Left cardiac atrium (tissue), 4 donors: ENCODE data around the gene F7. TPM values are rescaled to one million over a fixed set of nuclear protein-coding genes. Genes with fewer than 3 reads are reported as not detected.

Experiments used
- ATAC-seq, 2 donors: fragments of 200-7000 bp; cut with Tn5 transposase; one replicate each; pipeline ENCODE4 v1.9.1; 2020; ENCODE audit warnings: mild to moderate bottlenecking in 2 of 2, moderate library complexity in 2 of 2
- DNase-seq: peaks from one replicate; pipeline ENCODE4 v3.0.0-alpha.2; 2020
- intact Hi-C, 2 donors: fragments of 100-400 bp; cut with DNase I; formaldehyde crosslinking; loops; one replicate each; pipeline versions ENCODE4 v1.14.1 to v1.15.1; 2022 to 2023
- total RNA-seq, 2 donors: library from RNA; stranded (reverse); fragmentation: NEBNext Ultra II Directional; extraction: Animal tissue kit (Norgen Biotek cat#: 25700); gene quantifications; one replicate each; pipeline ENCODE4 v1.2.1, GENCODE V29; 2021
- donor health status: DM: no; HTN: yes; CAD: no.
- donor health status: DM: no; HTN: yes; CAD: no; lungs with severe emphysema.
- donor health status: DM: yes; HTN: yes; CAD: no.
- donor health status: Dilated cardiomyopathy.

F7 gene
- total RNA-seq, 2 donors from 2014 or later: 0.16 to 0.29 TPM

DNA sequence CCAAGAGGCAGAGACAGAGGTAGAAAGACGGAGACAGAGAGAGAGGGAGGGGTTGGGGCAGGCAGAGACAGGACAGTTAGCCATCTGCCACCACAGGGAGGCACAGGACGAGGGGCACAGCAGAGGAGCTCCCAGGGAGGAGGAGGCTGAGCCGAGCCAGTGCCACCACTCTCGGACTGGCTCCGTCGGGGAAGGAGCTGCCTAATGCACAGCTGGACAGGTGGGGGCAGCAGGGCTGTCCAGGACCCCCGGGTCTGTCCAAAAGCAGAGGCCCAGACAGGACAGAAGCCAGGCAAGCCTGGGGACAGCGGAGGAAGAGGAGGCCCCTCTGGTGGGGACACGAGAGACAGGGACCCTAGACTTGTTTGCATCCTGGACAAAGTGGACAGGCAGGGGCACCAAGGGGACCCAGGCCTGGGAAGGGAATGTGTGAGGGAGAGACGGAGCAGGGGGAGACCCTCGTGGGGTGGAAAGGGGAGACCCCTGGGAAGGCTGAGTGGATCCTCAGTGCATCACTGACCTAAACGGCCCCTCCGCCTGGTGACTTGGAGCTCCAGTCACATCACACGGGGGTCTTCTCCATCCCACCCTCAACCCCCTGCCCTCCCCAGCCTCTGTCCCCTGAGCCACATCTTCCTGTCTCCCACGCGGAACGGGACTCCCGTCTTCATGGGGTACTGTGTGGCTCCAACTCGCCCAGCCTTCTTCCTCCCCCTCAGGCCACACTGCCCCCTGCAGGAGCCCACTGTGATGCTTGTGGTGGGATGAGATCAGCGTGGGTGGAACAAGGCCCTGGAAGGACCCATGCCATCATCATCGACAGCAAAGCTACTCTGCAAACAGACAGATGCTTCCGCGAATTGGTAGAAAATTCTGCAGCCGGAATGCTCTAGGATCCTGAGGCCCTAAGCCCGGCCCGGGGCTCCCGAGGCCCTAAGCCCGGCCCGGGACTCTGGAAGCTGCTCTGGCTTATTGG, 17.9 kb downstream of the F7 start:
- DNase-seq (peak; percentile 16), ATAC-seq (no peak)
- intact Hi-C loops: no loop called here

DNA sequence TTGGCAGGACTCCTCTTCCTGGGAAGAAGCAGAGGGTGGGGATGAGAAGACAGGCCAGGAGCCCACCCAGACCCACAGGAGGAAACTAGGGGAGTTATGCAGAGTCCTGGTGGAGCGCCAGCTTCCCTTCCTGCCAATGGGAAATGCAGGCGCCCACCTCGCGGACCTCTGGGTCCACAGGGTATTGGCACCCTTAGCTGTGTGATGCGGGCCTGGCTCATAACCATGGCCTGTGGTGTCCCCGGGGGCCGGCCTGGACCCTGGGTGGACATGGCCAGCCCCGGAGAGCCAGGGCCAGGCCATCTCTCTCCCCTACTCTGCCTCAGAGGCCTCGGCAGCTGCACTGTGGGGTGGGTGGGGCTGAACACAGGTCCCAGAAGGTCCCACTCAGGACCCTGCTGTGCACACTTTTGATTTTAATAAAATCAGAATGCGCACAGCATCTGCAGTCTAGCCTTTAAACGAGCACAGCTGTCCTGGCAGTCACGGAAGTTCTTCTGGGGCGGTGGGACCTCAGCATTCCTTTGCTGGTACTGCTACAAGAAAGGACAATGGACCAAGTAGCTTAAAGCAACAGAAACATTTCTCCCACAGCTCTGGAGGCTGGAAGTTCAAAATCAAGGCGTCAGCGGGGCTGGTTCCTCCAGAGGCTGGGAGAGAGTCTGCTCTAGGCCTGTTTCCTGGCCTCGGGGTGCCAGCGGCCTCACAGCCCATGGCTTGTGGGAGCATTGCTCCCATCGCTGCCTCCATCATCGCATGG, 18.8 kb downstream of the F7 start:
- no peak for ATAC-seq
- DNase-seq: peak; percentile 20

DNA sequence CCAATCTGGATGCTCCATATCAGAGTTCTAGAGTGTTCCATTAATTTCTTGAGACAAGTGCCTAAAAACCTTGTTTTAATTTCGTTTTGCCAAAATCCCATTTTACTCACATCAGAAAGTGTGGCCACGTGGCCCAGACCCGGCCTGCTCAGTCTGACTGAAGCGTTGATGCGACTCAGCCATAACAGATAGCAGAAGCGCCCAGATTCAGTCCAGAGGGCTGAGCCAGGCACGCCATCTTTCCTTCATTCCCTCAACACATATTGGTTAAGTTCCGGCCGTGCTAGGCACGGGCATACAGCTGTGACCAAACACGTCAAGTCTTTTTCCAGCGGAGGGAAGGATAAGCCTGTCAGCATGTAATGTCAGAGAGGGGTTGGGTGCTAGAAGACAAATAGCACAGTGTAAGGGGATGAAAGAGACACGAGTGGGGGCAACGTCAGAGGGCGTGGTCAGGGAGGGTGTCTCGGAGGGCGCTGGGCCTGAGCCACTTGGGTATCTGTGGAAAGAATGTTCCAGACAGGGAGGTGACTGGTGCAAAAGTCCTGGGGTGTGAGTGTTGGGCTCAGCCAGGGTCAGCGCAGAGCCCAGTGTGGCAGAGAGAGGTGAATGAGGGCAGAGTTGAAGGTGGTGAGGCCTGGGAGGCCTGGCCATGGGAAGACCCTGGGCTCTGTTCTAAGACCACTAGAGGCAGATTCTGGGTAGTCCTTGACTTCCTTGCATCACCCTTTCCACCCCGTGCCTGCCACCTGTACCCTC, 20.1 kb downstream of the F7 start:
- ATAC-seq: no peak
- intact Hi-C loops: no loop called here
- peak; percentile 12 for DNase-seq

More for the DNA sequence above, 18.8 kb downstream of the F7 start:
- intact Hi-C loops: no loop called here

DNA sequence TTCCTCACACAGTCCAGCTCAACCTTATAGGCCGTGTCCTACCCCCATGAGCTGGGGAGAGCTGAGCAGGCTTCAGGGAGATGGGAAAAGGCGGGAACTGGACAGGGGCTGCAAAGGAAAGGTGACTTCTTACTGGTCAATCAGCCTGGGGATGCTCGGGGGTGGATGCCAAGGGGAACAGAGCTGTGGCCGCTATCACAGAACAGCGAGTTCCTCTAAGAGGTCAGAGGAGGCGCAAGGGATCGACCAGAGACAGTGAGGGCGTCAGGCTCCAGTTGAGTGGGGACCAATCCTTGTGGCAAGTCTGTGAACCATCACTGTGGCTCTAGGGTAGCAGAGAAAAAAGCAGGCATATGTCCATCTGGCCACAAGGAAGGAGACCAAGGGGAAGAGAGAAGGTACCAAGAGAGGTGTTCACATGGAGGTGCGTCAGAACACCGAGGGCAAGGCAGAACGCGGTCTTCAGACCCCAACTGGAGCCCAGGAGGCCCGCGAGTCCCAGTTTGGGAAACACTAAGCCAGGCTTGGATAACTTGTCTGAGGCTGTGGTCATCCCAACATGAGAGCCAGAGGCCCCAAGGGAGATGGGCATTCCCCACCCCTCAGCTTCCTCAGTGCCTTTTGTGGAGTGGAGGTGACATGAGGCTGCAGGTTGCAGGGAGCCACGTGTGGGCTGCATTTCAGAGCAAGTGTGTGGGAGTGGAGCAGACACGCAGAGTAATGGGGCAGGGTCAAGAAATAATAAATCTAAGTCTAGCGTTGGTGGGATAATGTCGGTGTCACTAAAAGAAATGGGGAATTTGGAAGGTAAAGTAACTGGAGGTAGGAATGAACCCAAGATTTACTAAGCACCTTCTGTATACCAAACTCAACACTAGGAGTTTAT, 20.9 kb downstream of the F7 start:
- peak; percentile 11 for DNase-seq
- no peak for ATAC-seq
- intact Hi-C loops: no loop called here

DNA sequence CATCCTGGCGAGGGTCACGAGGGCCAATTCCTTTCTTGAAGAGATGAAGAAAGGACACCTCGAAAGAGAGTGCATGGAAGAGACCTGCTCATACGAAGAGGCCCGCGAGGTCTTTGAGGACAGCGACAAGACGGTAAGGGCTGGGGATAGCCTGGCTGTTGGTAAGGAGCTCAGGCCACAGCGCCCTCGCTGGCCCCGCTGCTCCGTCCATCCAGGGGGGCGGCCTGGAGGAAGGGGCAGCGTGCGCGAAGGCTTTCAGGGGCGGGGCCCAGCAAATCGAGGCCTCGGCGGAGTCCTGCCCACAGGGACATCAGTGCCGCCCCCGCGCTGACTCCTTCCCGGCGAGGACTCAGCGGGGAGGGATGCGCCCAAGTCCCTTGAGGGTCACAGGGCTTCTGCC, 23.9 kb downstream of the F7 start:
- ATAC-seq (peak in 1 of 2 donors; percentile 42), DNase-seq (no peak)
- intact Hi-C loops: no loop called here

DNA sequence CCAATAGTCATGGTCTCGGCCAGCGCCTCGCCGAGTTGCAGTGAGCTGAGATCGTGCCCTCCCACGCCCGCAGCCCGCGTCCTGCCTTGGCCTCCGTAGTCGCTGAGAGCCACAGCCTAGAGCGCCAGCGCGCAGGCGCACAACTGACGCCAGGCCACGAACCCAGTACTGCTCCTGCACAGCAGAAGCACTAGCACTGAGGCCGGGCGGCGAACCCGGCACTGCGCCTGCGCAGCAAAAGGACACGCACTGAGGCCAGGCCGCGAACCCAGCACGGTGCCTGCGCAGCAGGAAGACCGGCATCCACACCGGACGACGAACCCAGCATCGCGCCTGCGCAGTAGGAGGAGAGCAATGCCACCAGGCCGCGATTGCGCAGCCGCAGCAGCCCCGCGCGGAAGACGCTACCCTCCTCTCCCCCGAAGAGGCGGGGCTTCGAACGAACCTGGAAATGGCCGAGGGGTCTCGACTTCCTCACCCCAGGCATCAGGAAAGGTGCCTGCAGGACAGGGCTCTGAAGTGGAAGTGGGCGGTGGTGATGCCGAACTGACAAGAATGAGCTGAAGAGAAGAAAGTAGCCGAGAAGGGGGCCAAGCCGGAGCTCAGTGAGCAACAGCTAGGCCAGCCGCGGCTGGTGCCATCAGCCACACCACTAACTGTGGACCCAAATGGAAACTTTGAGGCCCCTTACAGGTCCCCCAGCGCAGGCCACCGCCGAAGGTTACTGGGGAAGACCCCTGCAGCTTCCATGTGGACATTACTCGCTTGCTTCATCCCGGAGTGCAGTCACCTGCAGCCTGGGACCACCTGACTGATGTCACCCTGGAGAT, 24.5 kb downstream of the F7 start:
- intact Hi-C loops: no loop called here
- DNase-seq: peak; percentile 66
- ATAC-seq: peak; percentile 74 to 89

DNA sequence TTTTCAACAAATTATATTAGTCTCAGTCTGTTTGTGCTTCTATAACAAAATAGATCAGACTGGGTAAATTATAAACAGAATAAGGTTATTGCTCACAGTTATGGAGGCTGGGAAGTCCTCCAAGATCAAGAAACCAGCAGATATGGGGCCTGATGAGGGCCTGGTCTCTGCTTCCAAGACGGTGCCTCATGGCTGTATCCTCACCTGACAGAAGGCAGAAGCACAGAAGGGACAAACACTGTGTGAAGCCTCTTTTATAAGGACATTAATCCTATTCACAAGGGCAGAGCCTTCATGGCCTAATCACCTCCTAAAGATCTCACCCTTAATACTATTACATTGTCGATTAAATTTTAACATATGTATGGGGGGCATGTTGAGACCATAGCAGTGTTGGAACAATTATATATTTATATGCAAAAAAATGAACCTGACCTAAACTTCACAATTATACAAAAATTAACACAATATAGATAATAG, 29.7 kb downstream of the F7 start:
- ATAC-seq: no peak
- no peak for DNase-seq
- intact Hi-C loops: no loop called here

DNA sequence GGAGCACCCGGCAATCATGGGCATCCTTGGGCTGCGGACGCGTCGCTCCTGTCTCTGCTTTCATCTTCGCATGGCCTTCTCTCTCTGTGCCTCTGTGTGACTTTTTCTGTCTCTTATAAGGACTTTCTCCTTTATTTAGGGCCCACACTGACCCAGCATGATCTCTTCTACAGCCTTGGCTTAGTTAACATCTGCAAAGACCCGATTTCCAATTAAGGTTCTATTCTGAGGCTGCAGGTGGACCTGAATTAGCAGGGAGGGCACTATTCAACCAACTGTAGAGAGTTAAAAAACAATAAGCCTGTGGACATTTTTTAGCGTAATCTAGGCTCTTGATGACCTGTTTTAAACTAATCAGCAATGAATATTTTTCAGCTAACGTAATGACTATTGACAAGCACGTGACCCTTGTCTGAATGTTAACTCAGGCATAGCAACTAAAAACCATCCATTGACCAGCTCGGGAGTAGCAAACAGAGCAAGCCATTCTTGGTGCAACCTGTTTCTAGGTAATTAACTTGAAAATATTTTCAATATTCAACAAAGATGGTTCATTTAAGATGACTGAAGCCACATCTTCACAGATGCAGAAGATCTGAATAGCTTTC, 32.2 kb downstream of the F7 start:
- ATAC-seq (no peak), DNase-seq (peak; percentile 4)
- intact Hi-C loops: no loop called here

DNA sequence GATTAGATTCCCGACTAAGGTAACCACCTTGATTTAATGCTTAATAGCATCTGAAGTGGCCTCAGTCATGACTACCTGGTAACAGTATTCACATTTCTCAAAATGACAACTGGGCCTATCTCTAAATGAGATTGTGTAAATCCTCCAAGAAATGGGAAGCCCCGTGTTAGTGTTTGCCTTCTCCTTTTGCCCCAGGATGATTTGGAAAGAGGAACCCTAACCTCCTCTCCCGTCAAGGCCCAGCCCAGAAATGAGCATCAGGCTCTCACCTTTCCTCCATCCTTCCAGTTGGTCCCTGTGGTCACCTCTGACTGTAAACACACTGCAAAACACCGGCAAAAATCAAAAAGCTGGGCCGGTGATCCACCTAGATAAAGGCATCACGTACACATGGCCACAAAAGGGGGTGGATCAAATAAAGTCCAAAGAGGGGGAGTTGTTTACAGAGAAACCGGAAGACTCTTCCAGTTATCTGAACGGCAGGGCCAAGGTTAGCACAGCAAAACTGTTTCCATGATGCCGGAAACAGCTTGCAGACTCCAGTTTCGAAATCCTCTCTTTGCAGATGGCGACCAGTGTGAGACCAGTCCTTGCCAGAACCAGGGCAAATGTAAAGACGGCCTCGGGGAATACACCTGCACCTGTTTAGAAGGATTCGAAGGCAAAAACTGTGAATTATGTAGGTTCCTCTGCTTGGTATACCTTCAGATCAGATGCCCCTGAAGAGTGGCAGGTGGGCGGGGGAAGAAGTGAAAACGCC, 33.4 kb downstream of the F7 start:
- no peak for DNase-seq
- no peak for ATAC-seq
- intact Hi-C loops: no loop called here

DNA sequence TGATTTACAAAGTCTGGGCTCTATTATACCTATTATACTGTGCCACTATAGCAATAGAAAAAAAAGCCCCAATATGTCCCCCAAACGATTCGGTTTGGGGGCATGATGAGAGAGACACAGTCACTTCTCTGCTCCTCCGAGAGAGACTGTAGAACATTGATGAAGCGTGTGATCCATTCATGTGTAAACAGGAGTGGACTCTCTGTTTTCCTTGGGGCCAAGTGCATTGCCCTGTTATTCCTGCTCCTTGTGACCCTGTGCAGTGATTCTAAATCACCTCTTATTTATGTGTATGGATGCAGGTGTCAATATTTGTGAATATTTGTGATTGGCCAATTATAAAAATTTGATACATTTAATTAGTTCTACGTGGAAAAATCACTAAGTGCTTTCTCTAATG, 34.0 kb downstream of the F7 start:
- DNase-seq (no peak), ATAC-seq (no peak)
- intact Hi-C loops: no loop called here

DNA sequence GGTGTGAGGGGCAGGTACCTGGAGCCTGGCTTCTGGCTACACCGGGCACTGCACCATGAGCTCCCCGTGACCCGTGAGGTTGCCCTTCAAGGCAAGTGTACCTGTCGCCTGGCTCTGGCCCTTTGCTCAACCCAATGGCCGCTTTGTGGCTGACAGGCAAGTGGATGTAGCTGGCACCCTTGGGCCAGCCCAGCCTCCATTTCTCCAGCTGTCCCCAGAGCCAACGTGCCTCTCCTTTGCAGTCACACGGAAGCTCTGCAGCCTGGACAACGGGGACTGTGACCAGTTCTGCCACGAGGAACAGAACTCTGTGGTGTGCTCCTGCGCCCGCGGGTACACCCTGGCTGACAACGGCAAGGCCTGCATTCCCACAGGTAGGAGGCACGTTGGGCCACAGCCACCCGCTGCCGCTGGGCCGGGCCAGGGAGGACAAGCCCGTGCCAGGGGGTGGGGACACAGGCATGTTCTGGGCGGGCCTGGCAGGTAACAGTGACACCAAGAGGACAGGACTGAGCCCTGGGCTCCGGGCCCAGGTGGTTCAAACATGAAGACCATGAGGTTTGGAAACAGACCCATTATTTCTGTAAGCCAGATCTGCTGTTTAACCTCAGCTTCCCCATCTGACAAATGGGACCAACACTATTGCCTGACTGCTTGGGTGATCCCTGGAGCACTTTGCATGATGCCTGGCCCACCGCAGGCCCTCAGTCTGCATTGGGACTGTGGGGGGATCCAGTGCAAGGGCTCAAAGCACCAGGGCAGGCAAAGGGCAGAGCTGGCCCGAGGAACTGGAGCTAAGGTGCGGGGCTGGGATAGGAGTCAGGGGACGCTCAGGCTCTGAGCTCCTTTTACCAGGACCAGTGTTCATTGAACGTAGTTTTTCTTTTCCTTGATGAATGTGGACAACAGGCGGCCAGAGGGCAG, 35.3 kb downstream of the F7 start:
- ATAC-seq: no peak
- intact Hi-C loops: no loop called here
- DNase-seq: no peak

DNA sequence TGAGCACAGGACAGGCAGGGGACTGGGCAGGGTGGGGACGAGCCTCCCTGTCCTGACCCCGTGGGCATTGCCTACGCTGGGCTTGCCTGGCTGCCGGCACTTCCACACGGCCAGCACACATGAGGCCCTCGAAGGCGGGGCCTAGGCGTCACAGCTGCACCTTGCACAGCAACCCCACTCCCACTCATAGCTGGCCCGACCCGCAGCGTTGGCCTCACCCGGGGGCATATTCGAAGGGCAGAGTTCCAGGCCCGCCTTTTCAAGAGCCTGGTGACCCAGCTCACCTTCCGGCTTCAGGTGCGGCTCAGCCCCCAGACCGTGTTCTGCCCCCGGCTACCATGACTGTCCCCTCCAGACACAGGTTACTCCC, 36.0 kb downstream of the F7 start:
- ATAC-seq (no peak), DNase-seq (no peak)
- intact Hi-C loops: no loop called here

DNA sequence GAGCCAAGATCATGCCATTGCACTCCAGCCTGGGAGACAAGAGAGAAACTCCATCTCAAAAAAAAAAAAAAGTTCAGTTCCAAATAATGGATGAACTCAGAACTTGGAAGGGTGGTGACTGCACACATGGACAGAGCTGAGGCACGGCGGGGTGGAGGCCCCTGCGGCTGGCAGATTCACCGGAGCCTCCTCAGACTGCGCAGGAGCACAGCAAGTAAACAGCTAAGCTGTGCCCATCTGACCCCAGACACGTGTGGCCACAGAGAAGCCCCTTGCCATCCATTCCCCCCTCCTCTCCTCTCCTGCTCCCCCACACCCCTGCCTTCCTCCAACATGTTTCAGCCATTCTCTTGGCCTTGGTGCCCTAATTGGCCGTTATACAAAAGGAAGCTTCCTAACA, 37.3 kb downstream of the F7 start:
- no peak for ATAC-seq
- intact Hi-C loops: no loop called here
- no peak for DNase-seq

DNA sequence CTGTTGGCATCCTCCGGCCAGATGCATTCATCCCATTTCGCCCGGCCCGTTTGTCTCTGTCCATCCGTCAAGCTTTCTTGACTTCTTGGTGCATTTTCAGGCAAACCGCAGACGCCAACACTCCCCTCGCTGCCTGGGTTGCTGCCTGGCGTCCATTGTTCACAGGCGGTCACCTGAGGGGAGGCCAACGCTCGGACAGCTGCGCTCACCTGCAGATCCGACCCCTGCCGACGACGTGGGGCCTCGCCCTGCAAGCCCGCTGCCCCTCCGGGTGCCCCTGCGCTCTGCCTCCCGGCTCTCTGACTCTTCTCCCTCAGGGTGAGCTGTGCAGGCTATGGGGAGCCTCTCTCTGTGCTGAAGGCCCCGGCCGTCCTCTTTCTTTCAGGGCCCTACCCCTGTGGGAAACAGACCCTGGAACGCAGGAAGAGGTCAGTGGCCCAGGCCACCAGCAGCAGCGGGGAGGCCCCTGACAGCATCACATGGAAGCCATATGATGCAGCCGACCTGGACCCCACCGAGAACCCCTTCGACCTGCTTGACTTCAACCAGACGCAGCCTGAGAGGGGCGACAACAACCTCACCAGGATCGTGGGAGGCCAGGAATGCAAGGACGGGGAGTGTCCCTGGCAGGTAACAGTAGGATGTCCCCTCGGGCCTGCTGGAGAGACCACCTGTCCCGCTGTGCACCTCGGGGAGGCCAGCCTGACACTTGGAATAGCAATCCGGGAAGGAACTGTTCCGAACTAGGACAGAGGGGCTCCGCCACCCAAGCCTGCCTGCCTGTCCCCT, 38.1 kb downstream of the F7 start:
- DNase-seq: no peak
- ATAC-seq: no peak
- intact Hi-C loops: no loop called here

DNA sequence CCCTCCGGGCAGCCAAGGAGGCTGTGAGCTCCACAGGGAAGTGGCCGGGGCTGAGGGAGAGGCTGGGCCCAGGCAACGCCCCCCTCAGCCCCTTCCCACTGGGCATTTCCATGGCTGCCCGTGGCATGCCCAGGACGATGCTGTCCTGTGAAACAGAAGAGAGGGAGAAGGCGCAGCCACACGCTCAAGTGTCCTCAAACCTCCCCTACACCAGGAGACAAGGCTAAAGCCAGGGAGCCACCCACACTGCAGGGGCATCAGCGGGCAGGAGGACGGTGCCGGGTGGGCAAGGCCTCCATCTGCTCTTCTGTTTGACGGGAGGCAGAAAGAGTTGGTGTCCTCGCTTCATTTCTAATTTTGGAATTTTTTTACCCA, 38.7 kb downstream of the F7 start:
- intact Hi-C loops: no loop called here
- ATAC-seq: no peak
- DNase-seq: no peak
